NCI-H2081 treated with DMSO at 0.1 percent for 48 hours (cell line): ENCODE measurements around the gene FGD5.

ENCODE experiments used
- DNase-seq: peaks from one replicate; lab custom pipeline; 2025; lab: John Stamatoyannopoulos, UW

The FGD5 gene

GRCh38 chr3:14789640-14790285 is 29.0 kb upstream of the FGD5 start:
- no peak for DNase-seq

GRCh38 chr3:14791343-14791945 is 27.3 kb upstream of the FGD5 start:
- no peak for DNase-seq

- DNase-seq: no peak
Measured at GRCh38 chr3:14792691-14793121, 26.1 kb upstream of the FGD5 start.

GRCh38 chr3:14793126-14793857 is 25.5 kb upstream of the FGD5 start:
- DNase-seq: no peak

GRCh38 chr3:14793858-14794234 is 24.9 kb upstream of the FGD5 start:
- no peak for DNase-seq

- DNase-seq: no peak
Measured at GRCh38 chr3:14794435-14794834, 24.3 kb upstream of the FGD5 start.

- DNase-seq: no peak
Measured at GRCh38 chr3:14795996-14796395, 22.8 kb upstream of the FGD5 start.

- no peak for DNase-seq
Measured at GRCh38 chr3:14796403-14797077, 22.2 kb upstream of the FGD5 start.

- no peak for DNase-seq
Measured at GRCh38 chr3:14797731-14798130, 21.0 kb upstream of the FGD5 start.

- no peak for DNase-seq
Measured at GRCh38 chr3:14798231-14798630, 20.5 kb upstream of the FGD5 start.

GRCh38 chr3:14799146-14799545 is 19.6 kb upstream of the FGD5 start:
- no peak for DNase-seq

- no peak for DNase-seq
Measured at GRCh38 chr3:14801031-14801430, 17.7 kb upstream of the FGD5 start.

- DNase-seq: no peak
Measured at GRCh38 chr3:14801668-14802380, 16.9 kb upstream of the FGD5 start.

- no peak for DNase-seq
Measured at GRCh38 chr3:14802381-14802731, 16.4 kb upstream of the FGD5 start.

- no peak for DNase-seq
Measured at GRCh38 chr3:14803101-14803980, 15.4 kb upstream of the FGD5 start.

GRCh38 chr3:14803981-14804834 is 14.6 kb upstream of the FGD5 start:
- no peak for DNase-seq

- DNase-seq: no peak
Measured at GRCh38 chr3:14804835-14805780, 13.7 kb upstream of the FGD5 start.

GRCh38 chr3:14805961-14806537 is 12.7 kb upstream of the FGD5 start:
- DNase-seq: no peak
